ENCODE measurements around the gene CTNNBL1. TPM values are rescaled to one million over a fixed set of nuclear protein-coding genes. Genes with fewer than 3 reads are reported as not detected.

The CTNNBL1 gene
- total RNA-seq, 1 experiment from 2014 or later, result 44.7 TPM

GRCh38 chr20:37776049-37776448 lies 82.2 kb downstream of the CTNNBL1 start:
- no peak for DNase-seq (ENCODE audit: low read depth)

DNA sequence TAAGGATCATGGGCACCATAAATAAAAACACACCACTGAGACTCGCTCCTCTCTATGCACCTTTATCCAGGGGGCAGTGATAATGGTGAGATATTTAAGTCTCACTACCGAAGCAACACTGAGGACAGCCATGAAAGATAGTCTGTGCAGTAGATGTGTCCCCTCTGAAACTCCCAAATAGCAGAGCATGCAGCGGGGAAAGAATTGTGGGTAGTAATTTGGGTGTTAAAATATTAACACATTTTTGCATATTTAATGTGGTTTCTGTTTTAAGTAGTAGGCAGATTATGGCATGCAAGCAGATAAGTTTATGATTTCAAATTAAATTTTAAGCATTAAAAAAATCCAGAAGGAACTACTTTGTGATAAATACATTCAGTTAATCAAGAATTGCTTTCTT lies 82.7 kb downstream of the CTNNBL1 start:
- DNase-seq (ENCODE audit: low read depth), result no peak

- no peak for DNase-seq (ENCODE audit: low read depth)
Measured at GRCh38 chr20:37777012-37777950, 83.5 kb downstream of the CTNNBL1 start.

GRCh38 chr20:37777988-37778659 lies 84.3 kb downstream of the CTNNBL1 start:
- DNase-seq (ENCODE audit: low read depth), result no peak

DNA sequence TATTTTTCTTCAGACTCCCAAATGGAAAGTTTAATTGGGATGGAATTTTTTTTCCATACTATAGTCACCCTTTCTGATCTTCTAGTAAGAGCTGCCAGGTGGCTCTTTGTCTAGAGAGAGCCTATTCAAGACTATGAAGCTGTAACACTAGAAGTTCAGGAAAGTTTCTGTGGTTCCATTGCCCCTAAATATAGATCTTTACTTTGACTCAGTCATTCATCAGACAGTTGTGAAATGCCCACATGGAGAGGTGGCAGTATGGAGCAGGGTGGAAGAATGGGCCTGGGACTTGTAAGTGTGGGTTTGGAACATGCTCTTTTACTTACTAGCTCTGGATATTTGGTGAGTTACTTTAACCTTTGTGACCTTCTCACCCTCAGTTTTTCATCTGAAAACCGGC lies 87.8 kb downstream of the CTNNBL1 start:
- DNase-seq (ENCODE audit: low read depth), result no peak

- DNase-seq (ENCODE audit: low read depth), result no peak
Measured at GRCh38 chr20:37786043-37786442, 92.2 kb downstream of the CTNNBL1 start.

- no peak for DNase-seq (ENCODE audit: low read depth)
Measured at GRCh38 chr20:37789408-37789807, 95.6 kb downstream of the CTNNBL1 start.

- DNase-seq (ENCODE audit: low read depth), result no peak
Measured at GRCh38 chr20:37790900-37791299, 97.1 kb downstream of the CTNNBL1 start.

DNA sequence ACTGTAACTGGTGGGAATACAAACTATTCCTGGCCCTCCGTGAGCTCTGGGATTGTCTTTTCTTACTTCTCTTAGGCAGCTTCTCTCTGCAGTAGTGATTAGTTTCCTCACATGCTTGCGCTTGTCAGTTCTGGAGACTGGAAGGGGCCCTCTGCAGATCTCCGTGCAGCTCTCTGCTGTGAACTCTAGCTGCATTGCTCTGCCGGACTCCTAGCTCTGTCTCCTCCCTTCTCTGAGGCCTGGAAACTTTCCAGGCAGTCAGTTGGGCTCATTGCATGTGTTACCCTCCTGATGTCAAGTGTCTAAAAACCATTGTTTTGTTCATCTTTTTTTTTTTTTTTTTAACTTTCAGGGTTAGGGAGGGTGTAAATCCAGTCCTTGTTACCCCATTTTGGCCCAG lies 102.3 kb downstream of the CTNNBL1 start:
- DNase-seq (ENCODE audit: low read depth), result no peak

DNA sequence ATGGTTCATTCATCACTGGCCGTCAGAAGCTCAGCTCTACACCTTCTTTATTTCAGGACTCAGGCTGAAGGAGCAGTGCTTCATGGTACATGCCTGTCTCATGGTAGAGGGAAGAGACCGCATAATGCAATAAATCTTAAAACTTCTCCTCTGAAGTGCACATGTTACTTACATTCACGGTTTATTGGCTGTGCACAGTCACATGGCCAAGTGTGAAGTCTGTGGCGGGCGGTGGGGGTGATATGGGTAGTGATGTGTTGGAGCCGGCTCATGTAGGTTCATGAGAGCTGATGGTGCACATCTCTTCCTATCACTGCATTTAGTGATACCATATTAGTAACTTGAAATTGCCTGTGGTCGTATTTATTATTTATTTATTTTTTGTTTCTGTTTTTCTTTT lies 102.9 kb downstream of the CTNNBL1 start:
- DNase-seq (ENCODE audit: low read depth), result no peak

- DNase-seq (ENCODE audit: low read depth), result peak; percentile 61
Measured at GRCh38 chr20:37797669-37798175, 103.9 kb downstream of the CTNNBL1 start.

GRCh38 chr20:37798312-37798711 lies 104.5 kb downstream of the CTNNBL1 start:
- DNase-seq (ENCODE audit: low read depth), result no peak

DNA sequence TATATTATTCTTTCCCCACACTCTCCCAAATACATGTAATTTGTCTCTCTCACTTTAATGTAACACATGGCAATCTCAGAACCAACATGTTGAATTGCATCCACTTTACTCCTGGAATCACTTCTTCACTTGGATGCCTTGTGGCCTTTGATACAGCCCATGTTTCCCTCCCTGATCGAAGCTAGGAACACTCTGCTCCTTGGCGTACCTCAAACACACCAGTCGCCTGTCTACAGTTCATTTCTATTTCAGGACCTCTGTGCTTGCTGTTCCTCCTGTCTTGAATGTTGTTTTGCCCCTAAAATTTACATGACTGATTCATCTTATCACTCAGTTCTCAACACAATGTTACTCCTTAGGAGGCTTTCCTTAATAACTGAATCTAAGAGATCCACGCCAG lies 106.8 kb downstream of the CTNNBL1 start:
- DNase-seq (ENCODE audit: low read depth), result no peak

- no peak for DNase-seq (ENCODE audit: low read depth)
Measured at GRCh38 chr20:37801921-37802320, 108.1 kb downstream of the CTNNBL1 start.

GRCh38 chr20:37803438-37804307 lies 109.8 kb downstream of the CTNNBL1 start:
- DNase-seq (ENCODE audit: low read depth), result no peak

DNA sequence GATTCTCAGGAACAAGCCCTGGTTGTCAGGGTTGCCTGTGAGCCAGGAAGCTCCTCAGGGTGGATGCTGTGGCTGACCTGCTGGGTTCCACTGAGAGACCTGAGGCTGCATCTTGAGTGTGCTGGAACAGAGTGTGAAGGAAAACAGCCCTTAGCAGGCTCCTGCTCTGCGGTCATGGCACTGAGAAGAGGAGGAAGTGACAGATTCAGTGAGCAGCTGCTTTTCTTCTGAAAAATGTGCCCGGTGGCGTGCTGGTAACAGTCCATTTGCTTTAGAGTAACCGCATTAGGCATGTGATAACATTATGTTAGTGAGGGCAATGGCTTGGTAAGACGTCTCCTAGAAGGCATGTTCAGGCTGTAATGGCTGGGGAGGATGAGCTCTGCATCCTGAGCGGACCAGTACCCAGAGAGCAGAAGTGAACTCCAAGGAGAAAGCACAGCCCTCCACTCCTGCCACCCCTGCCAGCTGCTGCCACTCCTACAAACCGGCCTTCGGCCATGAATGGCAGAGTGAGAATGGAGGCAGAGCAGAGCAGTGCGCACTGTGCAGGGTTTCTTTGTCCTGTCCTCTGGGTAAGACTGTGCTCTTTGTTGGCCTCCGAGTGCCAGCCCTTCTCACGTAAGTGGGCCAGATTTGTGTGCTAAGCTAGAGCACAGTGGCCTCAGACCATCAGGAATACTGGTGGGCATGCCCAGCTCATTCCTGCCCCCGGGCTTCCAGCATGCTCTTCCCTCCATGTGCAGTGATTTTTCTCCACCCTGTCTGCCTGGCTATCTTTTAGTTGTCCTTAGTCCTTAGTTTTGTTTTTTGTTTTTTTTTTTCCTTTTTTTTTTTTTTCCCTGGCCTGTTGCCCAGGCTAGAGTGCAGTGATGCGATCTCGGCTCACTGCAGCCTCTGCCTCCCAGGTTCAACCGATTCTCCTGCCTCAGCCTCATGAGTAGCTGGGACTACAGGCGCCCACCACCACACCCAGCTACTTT lies 111.0 kb downstream of the CTNNBL1 start:
- no peak for DNase-seq (ENCODE audit: low read depth)

DNA sequence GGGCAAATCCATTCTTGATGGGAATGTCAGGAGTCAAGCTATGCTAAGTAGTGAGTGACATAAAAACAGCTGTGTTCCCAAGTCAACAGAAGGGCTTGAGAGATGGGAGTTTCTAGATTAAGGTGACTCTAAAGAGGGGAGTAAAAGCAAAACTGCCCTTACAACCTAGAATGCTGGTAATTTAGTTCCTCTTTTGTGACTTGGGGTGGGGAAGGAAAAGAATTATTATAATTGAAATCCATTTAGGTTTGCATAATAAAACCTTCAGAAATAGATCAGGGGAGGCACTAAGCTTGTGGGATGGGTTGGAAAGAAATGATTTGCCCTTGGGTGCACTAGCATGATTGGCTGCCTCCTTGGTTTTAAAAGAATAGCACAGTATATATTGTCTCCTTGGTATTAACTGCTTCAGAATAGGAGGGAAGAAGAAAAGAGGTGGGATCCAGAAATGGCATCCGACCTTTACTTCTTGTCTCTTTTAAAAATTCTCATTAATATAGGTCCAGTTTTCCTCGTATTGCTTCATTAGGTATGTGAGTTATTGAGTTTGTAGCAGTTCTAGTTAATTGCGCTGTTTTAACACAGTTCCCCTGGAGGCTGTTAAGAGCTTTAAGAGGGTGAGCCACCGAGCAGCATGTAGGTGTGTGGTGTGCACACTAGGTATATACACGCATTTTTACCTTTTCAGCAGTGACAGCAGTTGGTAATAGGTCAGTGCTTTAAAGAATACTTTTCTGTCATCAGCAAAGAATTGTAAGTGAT lies 113.8 kb downstream of the CTNNBL1 start:
- DNase-seq (ENCODE audit: low read depth), result no peak

DNA sequence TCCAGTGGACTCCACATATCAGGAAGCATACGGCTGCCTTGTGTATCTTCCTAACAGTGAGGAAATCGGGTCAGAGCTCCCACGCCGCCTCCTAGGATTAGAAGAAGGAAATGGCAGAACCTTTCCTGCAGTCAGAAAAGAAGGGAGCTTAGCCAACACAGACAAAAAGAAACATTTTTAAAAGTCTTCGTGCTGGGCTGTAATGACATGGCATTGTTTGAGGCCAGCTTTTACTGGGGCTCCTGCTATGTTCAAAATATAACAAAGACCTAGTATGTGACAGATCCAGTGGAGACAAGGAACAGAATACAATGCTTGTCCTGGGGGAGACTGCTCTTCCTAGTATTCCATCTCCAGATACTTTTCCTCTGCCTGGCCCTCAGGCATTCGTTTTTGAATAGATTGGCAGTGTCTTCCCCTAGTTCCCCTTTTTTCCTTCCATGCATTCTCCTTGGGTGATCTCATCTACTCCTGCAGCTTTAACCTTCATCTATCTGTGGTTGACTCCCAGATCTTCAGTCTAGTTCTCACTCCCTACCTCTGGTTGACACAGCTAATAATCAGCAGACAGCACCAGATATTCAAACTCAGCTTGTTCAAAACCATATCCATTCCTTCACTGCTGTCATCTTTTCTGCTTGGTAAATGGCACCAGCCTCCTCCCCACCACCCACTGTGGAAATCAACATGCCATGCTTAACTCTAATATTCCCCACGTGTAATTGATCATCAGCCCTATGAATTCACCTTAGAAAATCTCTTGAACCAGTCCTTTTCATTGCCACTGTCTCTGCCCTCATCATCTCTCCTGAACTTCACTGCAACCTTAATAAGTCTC lies 114.6 kb downstream of the CTNNBL1 start:
- no peak for DNase-seq (ENCODE audit: low read depth)

GRCh38 chr20:37810027-37810426 lies 116.2 kb downstream of the CTNNBL1 start:
- no peak for DNase-seq (ENCODE audit: low read depth)

Data from Daoy (cell line).